ENCODE data around the gene INHBC. TPM values are rescaled to one million over a fixed set of nuclear protein-coding genes. Genes with fewer than 3 reads are reported as not detected.
A peak's percentile ranks its signal among the peaks of the same experiment; 100 is the strongest.

INHBC gene
- total RNA-seq, 1 donor from 2014 or later: not detected

GRCh38 chr12:57429473-57430111 is 5.0 kb upstream of the INHBC start:
- Mint-ChIP-seq H3K36me3 (ENCODE audit: low read depth, unreplicated experiment) (peaks cover 3% of the 10 kb centered on the region), H3K4me1 (ENCODE audit: unreplicated experiment) (peaks cover 20% of the 10 kb centered on the region), H3K4me3 (ENCODE audit: unreplicated experiment) (peak overlapping the region; percentile 100), H3K27me3 (ENCODE audit: unreplicated experiment) (peaks cover 13% of the 10 kb centered on the region), H3K27ac (ENCODE audit: unreplicated experiment) (peak overlapping the region; percentile 99), H3K9me3 (ENCODE audit: unreplicated experiment) (no peaks in the 10 kb centered on the region)
- no peak for DNase-seq (ENCODE audit: low spot score)
- TF ChIP-seq CTCF (IDR thresholded peaks at IDR 0.05; ENCODE audit: unreplicated experiment): no peak

GRCh38 chr12:57430112-57430930 is 4.3 kb upstream of the INHBC start:
- H3K27ac Mint-ChIP-seq (ENCODE audit: unreplicated experiment): peak overlapping the region; percentile 99
- peak overlapping the region; percentile 100 for H3K4me3 Mint-ChIP-seq (ENCODE audit: unreplicated experiment)
- TF ChIP-seq CTCF (IDR thresholded peaks at IDR 0.05; ENCODE audit: unreplicated experiment): no peak
- H3K36me3 Mint-ChIP-seq (ENCODE audit: low read depth, unreplicated experiment): peaks cover 3% of the 10 kb centered on the region
- DNase-seq (ENCODE audit: low spot score): peak; percentile 65
- H3K27me3 Mint-ChIP-seq (ENCODE audit: unreplicated experiment): peaks cover 13% of the 10 kb centered on the region
- no peaks in the 10 kb centered on the region for H3K9me3 Mint-ChIP-seq (ENCODE audit: unreplicated experiment)
- H3K4me1 Mint-ChIP-seq (ENCODE audit: unreplicated experiment): peaks cover 20% of the 10 kb centered on the region

- peak; percentile 90 for DNase-seq (ENCODE audit: low spot score)
- Mint-ChIP-seq H3K4me3 (ENCODE audit: unreplicated experiment) (peak within 1 kb of the TSS; percentile 100), H3K27me3 (ENCODE audit: unreplicated experiment) (peaks cover 13% of the 10 kb centered on the region), H3K27ac (ENCODE audit: unreplicated experiment) (peak within 1 kb of the TSS; percentile 99), H3K9me3 (ENCODE audit: unreplicated experiment) (no peaks in the 10 kb centered on the region), H3K36me3 (ENCODE audit: low read depth, unreplicated experiment) (peaks cover 3% of the 10 kb centered on the region), H3K4me1 (ENCODE audit: unreplicated experiment) (peaks cover 20% of the 10 kb centered on the region)
- TF ChIP-seq CTCF (IDR thresholded peaks at IDR 0.05; ENCODE audit: unreplicated experiment): no peak
Measured at GRCh38 chr12:57430931-57431566, 3.5 kb upstream of the INHBC start, which contains the start of gene R3HDM2. R3HDM2 (minus strand) TSS chr12:57431043; CDS start chr12:57310428, 120,615 bp downstream.

- H3K27ac Mint-ChIP-seq (ENCODE audit: unreplicated experiment): peak overlapping the region; percentile 98
- H3K4me1 Mint-ChIP-seq (ENCODE audit: unreplicated experiment): peaks cover 20% of the 10 kb centered on the region
- peaks cover 13% of the 10 kb centered on the region for H3K27me3 Mint-ChIP-seq (ENCODE audit: unreplicated experiment)
- TF ChIP-seq CTCF (IDR thresholded peaks at IDR 0.05; ENCODE audit: unreplicated experiment): no peak
- H3K36me3 Mint-ChIP-seq (ENCODE audit: low read depth, unreplicated experiment): peaks cover 3% of the 10 kb centered on the region
- no peak for DNase-seq (ENCODE audit: low spot score)
- no peaks in the 10 kb centered on the region for H3K9me3 Mint-ChIP-seq (ENCODE audit: unreplicated experiment)
- peak overlapping the region; percentile 94 for H3K4me3 Mint-ChIP-seq (ENCODE audit: unreplicated experiment)
Measured at GRCh38 chr12:57431654-57432188, 2.9 kb upstream of the INHBC start.

Measured in endothelial cell (in vitro differentiated cells).